KMS-11 (cell line): Measurements from ENCODE around the gene GRAP2.

Experiments
- H2AFZ ChIP-seq: fragments of 200-600 bp; sonication (generic); 2 replicates; pipeline ENCODE4 v1.6.1; 2016; ENCODE audit warnings: antibody characterized with exemption, mixed run types, low read depth
- H3K27ac ChIP-seq: fragments of 200-600 bp; sonication (generic); 2 replicates; pipeline ENCODE4 v1.6.1; 2016; ENCODE audit warnings: mild to moderate bottlenecking, mixed run types
- H3K27me3 ChIP-seq: fragments of 200-600 bp; sonication (generic); 2 replicates; pipeline ENCODE4 v1.6.1; 2017; ENCODE audit warnings: mild to moderate bottlenecking, low read depth, mixed run types, moderate library complexity; ENCODE audit not compliant: insufficient read depth
- H3K36me3 ChIP-seq: fragments of 200-600 bp; sonication (generic); 2 replicates; pipeline ENCODE4 v1.6.1; 2017; ENCODE audit warnings: mild to moderate bottlenecking, mixed run types; ENCODE audit not compliant: insufficient read depth
- H3K4me1 ChIP-seq: fragments of 200-600 bp; sonication (generic); 2 replicates; pipeline ENCODE4 v1.6.1; 2016; ENCODE audit warnings: mild to moderate bottlenecking, low read depth, mixed run types; ENCODE audit not compliant: poor library complexity, severe bottlenecking
- H3K4me2 ChIP-seq: fragments of 200-600 bp; sonication (generic); 2 replicates; pipeline ENCODE4 v1.7.0; 2016; ENCODE audit warnings: mild to moderate bottlenecking, mixed run types
- H3K4me3 ChIP-seq: fragments of 200-600 bp; sonication (generic); IDR thresholded peaks from 2 replicates; pipeline ENCODE4 v1.6.1; 2017; ENCODE audit warnings: low read depth, low read length, mixed read lengths; ENCODE audit not compliant: insufficient read depth
- H3K79me2 ChIP-seq: fragments of 200-600 bp; sonication (generic); 2 replicates; pipeline ENCODE4 v1.6.1; 2016; ENCODE audit warnings: low read depth, mixed run types; ENCODE audit not compliant: insufficient read depth
- H3K9ac ChIP-seq: fragments of 200-600 bp; sonication (generic); 2 replicates; pipeline ENCODE4 v1.6.1; 2016; ENCODE audit warnings: mild to moderate bottlenecking, mixed run types
- H4K20me1 ChIP-seq: fragments of 200-600 bp; sonication (generic); 2 replicates; pipeline ENCODE4 v1.6.1; 2016; ENCODE audit warnings: mild to moderate bottlenecking, mixed run types; ENCODE audit not compliant: insufficient read depth
- TF ChIP-seq, protein P1 (sequence below): fragments of 200-600 bp; sonication (generic); conservative IDR thresholded peaks from 2 replicates; pipeline ENCODE4 v1.6.1; 2017; ENCODE audit warnings: low read depth, mild to moderate bottlenecking, antibody characterized with exemption, low read length, moderate library complexity, mixed read lengths

Gene GRAP2

DNA sequence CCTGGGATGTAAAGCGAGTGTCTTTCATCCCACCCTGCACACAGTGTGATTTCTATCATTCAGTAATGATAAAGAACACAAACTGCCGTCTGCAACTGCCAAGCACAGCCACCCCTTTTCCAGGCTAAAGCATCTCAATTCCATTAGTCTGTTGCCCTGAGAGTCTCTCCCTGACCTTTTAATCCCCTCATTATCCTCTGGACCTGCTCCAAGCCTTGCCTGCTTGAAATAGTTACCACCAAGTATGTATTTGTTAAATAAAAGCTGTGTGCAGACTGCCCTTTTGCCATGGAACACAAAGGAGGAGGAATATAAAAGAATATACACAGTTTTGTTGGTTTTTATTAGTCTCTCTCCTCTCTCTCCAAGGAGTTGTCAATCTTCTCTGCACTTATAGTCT lies 13.0 kb downstream of the GRAP2 start:
- TF ChIP-seq, protein P1, sequence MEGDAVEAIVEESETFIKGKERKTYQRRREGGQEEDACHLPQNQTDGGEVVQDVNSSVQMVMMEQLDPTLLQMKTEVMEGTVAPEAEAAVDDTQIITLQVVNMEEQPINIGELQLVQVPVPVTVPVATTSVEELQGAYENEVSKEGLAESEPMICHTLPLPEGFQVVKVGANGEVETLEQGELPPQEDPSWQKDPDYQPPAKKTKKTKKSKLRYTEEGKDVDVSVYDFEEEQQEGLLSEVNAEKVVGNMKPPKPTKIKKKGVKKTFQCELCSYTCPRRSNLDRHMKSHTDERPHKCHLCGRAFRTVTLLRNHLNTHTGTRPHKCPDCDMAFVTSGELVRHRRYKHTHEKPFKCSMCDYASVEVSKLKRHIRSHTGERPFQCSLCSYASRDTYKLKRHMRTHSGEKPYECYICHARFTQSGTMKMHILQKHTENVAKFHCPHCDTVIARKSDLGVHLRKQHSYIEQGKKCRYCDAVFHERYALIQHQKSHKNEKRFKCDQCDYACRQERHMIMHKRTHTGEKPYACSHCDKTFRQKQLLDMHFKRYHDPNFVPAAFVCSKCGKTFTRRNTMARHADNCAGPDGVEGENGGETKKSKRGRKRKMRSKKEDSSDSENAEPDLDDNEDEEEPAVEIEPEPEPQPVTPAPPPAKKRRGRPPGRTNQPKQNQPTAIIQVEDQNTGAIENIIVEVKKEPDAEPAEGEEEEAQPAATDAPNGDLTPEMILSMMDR = no peak
- no peaks in the 10 kb centered on the region for H3K4me1 ChIP-seq
- H3K9ac ChIP-seq = no peak overlapping the region
- no peak overlapping the region for H3K4me2 ChIP-seq
- H4K20me1 ChIP-seq = no peaks in the 10 kb centered on the region
- H3K79me2 ChIP-seq = no peaks in the 10 kb centered on the region
- H3K4me3 ChIP-seq = no peak overlapping the region
- no peak overlapping the region for H2AFZ ChIP-seq
- H3K36me3 ChIP-seq = no peaks in the 10 kb centered on the region
- H3K27me3 ChIP-seq = no peaks in the 10 kb centered on the region
- H3K27ac ChIP-seq = no peak overlapping the region

DNA sequence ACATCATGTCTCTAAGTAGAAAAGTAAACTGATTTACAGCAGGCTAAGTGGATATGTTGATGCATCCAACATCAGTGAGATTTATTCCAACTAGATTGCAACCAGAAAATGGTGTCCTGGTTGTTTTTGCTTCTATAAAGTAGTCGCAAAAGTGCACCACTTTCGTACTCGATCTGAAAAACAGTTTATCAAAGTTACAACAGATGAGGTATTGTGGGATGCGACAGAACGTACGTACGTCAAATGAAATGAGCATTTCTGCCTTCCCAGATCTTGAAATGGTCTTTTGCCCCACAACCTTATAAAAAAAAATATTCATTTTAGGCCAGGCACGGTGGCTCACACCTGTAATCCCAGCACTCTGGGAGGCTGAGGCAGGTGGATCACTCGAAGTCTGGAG lies 13.7 kb downstream of the GRAP2 start:
- H3K79me2 ChIP-seq = no peaks in the 10 kb centered on the region
- H2AFZ ChIP-seq = no peak overlapping the region
- H3K4me2 ChIP-seq = no peak overlapping the region

DNA sequence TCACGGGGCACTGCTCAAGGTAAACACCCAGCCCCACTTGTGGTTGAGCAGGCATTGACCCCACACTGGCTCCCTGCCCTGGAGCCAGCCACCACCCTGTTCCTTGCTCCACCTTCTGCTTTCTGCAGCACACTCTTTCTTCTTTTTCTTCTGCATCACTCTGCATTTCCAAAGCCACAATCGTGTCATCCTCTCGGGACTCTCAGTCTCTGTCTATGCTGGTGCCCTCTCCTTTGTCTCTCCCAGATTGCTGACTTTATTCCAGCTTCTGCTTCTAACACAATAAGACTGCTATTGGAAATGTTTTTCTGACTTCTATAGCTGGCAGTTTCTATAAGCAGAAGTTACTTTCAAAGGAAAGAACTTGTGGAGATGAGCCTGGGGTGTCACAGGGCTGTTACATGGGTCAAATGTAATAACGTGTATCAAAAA lies 14.4 kb downstream of the GRAP2 start:
- no peaks in the 10 kb centered on the region for H3K36me3 ChIP-seq
- no peak overlapping the region for H3K27ac ChIP-seq
- H3K9ac ChIP-seq = no peak overlapping the region
- no peaks in the 10 kb centered on the region for H3K4me1 ChIP-seq
- TF ChIP-seq, protein P1 = no peak
- H3K79me2 ChIP-seq = no peaks in the 10 kb centered on the region
- H3K27me3 ChIP-seq = no peaks in the 10 kb centered on the region
- H3K4me2 ChIP-seq = no peak overlapping the region
- no peak overlapping the region for H2AFZ ChIP-seq
- no peaks in the 10 kb centered on the region for H4K20me1 ChIP-seq
- no peak overlapping the region for H3K4me3 ChIP-seq

More for the DNA sequence above, 13.7 kb downstream of the GRAP2 start:
- Histone ChIP-seq H3K36me3 (no peaks in the 10 kb centered on the region), H3K27ac (no peak overlapping the region), H3K4me3 (no peak overlapping the region), H4K20me1 (no peaks in the 10 kb centered on the region), H3K4me1 (no peaks in the 10 kb centered on the region), H3K27me3 (no peaks in the 10 kb centered on the region), H3K9ac (no peak overlapping the region)
- TF ChIP-seq, protein P1 = no peak

DNA sequence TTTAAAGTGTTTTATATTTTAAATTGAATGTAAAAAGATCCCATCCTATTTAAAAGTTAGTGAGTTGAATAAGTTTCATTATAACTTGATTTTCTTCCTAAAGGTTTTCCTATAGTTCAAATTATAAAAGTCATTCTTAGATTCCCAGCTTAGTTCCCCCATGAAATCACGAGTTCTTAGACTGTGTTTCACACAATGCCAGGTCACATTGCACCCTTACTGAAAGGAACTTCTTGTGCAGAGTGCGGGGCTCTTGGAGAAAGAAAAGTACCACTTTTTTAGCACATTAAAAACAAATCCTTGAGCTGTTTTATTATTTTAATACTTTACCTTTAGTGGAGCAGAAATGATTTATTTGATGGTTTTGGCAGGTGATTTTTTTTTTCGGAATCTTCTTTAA lies 15.6 kb downstream of the GRAP2 start:
- Histone ChIP-seq H3K4me1 (no peaks in the 10 kb centered on the region), H3K4me3 (no peak overlapping the region), H3K27ac (no peak overlapping the region), H3K4me2 (no peak overlapping the region), H3K9ac (no peak overlapping the region), H3K36me3 (no peaks in the 10 kb centered on the region), H2AFZ (no peak overlapping the region), H3K27me3 (no peaks in the 10 kb centered on the region), H3K79me2 (no peaks in the 10 kb centered on the region), H4K20me1 (no peaks in the 10 kb centered on the region)
- TF ChIP-seq, protein P1 = no peak

DNA sequence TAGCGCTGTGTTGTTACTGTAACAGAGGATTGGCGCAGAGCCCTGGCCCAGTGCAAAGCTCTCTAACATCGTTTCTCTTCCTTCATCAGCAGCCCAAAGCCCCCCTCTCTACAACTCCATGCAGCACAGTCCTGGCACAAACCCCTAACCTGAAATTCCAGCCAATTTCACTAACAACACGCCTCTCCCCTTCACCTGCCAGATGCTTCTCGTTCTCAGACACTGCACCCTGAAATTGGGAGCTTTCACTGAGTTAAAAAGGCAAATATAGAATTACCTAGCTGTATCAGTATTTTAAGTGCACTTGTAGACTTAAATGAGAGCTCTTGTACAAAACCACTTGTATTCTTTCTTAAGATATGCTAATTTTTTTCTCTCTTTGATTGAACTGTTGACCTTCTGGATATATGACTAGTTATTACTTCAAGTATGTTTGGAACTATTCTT lies 16.3 kb downstream of the GRAP2 start:
- Histone ChIP-seq H2AFZ (no peak overlapping the region), H3K27ac (no peak overlapping the region), H3K79me2 (no peaks in the 10 kb centered on the region), H4K20me1 (no peaks in the 10 kb centered on the region), H3K4me1 (no peaks in the 10 kb centered on the region), H3K27me3 (no peaks in the 10 kb centered on the region), H3K4me2 (no peak overlapping the region), H3K36me3 (no peaks in the 10 kb centered on the region), H3K9ac (no peak overlapping the region), H3K4me3 (no peak overlapping the region)
- TF ChIP-seq, protein P1 = no peak
